OCI-LY7 (cell line): ENCODE data around the gene PAK5. TPM values are rescaled to one million over a fixed set of nuclear protein-coding genes. Genes with fewer than 3 reads are reported as not detected.

Experiments
- BruUV-seq: library from RNA; stranded (reverse); fragments of 400-500 nt; replicated peaks from 2 replicates; lab custom pipeline; 2021; lab: Mats Ljungman, UMichigan
- CTCF ChIA-PET: fragments of 300-600 bp; sonication (Branson Sonifier 250); formaldehyde crosslinking; loops from one replicate; lab custom pipeline; 2022; ENCODE audit warnings: antibody characterized with exemption; ENCODE audit not compliant: unreplicated experiment; lab: Charles Lee
- POLR2A ChIA-PET: fragments of 300-600 bp; sonication (Branson Sonifier 250); formaldehyde crosslinking; loops from one replicate; lab custom pipeline; 2022; ENCODE audit warnings: antibody characterized with exemption; lab: Charles Lee
- DNase-seq: peaks from one replicate; pipeline ENCODE4 v3.0.0-alpha.2; 2015; ENCODE audit warnings: low spot score
- H2AFZ ChIP-seq: fragments of 200-600 bp; sonication (generic), shearing (Covaris generic); 2 replicates; pipeline ENCODE4 v1.6.1; 2014; ENCODE audit warnings: mild to moderate bottlenecking, antibody characterized with exemption, low read length, moderate library complexity
- H3K27ac ChIP-seq: fragments of 200-600 bp; sonication (generic); 2 replicates; pipeline ENCODE4 v1.5.1; 2014; ENCODE audit warnings: mixed run types, low read depth, mild to moderate bottlenecking, moderate library complexity, low read length, inconsistent platforms; ENCODE audit not compliant: poor library complexity, severe bottlenecking
- H3K36me3 ChIP-seq: fragments of 200-600 bp; sonication (generic); 2 replicates; pipeline ENCODE4 v1.6.1; 2014; ENCODE audit warnings: mild to moderate bottlenecking, antibody characterized with exemption, low read length, moderate library complexity, mixed read lengths; ENCODE audit not compliant: insufficient read depth
- H3K4me1 ChIP-seq: fragments of 200-600 bp; sonication (generic); 2 replicates; pipeline ENCODE4 v1.5.1; 2014; ENCODE audit warnings: mild to moderate bottlenecking, low read length; ENCODE audit not compliant: insufficient read depth, poor library complexity, severe bottlenecking
- H3K4me2 ChIP-seq: fragments of 200-600 bp; sonication (generic); 2 replicates; pipeline ENCODE4 v1.6.1; 2014; ENCODE audit warnings: mild to moderate bottlenecking, low read length
- H3K4me3 ChIP-seq: fragments of 200-600 bp; sonication (generic); 2 replicates; pipeline ENCODE4 v1.5.1; 2014; ENCODE audit warnings: mild to moderate bottlenecking, low read depth, low read length; ENCODE audit not compliant: poor library complexity, severe bottlenecking
- H3K79me2 ChIP-seq: fragments of 200-600 bp; sonication (generic); 2 replicates; pipeline ENCODE4 v1.6.1; 2016; ENCODE audit warnings: low read depth, mild to moderate bottlenecking, low read length, moderate library complexity, mixed read lengths; ENCODE audit not compliant: insufficient read depth
- H3K9me2 ChIP-seq: fragments of 200-600 bp; sonication (generic); 2 replicates; pipeline ENCODE4 v1.6.1; 2016; ENCODE audit warnings: mild to moderate bottlenecking, low read length, mixed read lengths; ENCODE audit not compliant: insufficient read depth
- H3K9me3 ChIP-seq: fragments of 200-600 bp; sonication (generic); 2 replicates; pipeline ENCODE4 v1.6.1; 2014; ENCODE audit warnings: mild to moderate bottlenecking, mixed run types, low read length, mixed read lengths
- H4K20me1 ChIP-seq: fragments of 200-600 bp; sonication (generic); 2 replicates; pipeline ENCODE4 v1.6.1; 2014; ENCODE audit warnings: mild to moderate bottlenecking, antibody characterized with exemption, low read length, moderate library complexity, mixed read lengths; ENCODE audit not compliant: insufficient read depth
- CTCF ChIP-seq: fragments of 200-600 bp; sonication (generic); conservative IDR thresholded peaks from 2 replicates; pipeline ENCODE4 v1.5.1; 2014; ENCODE audit warnings: mild to moderate bottlenecking, antibody characterized with exemption, low read length, moderate library complexity, mixed read lengths
- EZH2phosphoT487 ChIP-seq: fragments of 200-600 bp; sonication (generic); IDR thresholded peaks from 2 replicates; pipeline ENCODE4 v1.6.1; 2018; ENCODE audit warnings: low read depth, borderline replicate concordance, mild to moderate bottlenecking, mixed run types, antibody characterized with exemption, low read length, moderate library complexity, mixed read lengths
- intact Hi-C: fragments of 100-400 bp; cut with micrococcal nuclease; formaldehyde crosslinking; loops from one replicate; pipeline ENCODE4 v1.10.0; 2022; ENCODE audit not compliant: unreplicated experiment
- total RNA-seq, 2 experiments: library from RNA; depleted of rRNA in 1 of 2; stranded (reverse); fragments of >200 nt in 1 of 2; shearing (Covaris generic) in 1 of 2; gene quantifications; 2 replicates each; pipeline ENCODE4 v1.2.3, GENCODE V29; 2014 to 2022

Gene PAK5
- total RNA-seq, 2 experiments from 2014 or later: not detected

GRCh38 chr20:9886227-9886626 lies 47.4 kb upstream of the PAK5 start:
- Histone ChIP-seq H3K9me2 (no peaks in the 10 kb centered on the region), H3K9me3 (0 out of 2 replicates have a peak, but pooled peaks cover 10% of the 10 kb centered on the region), H3K27ac (no peak overlapping the region), H3K36me3 (no peaks in the 10 kb centered on the region), H3K4me3 (no peak overlapping the region), H3K79me2 (no peaks in the 10 kb centered on the region), H2AFZ (no peak overlapping the region), H4K20me1 (no peaks in the 10 kb centered on the region), H3K4me1 (no peaks in the 10 kb centered on the region), H3K4me2 (no peak overlapping the region)
- BruUV-seq: no TSS peak
- TF ChIP-seq CTCF (no peak), EZH2phosphoT487 (no peak)
- no peak for DNase-seq
- ChIA-PET POLR2A (no interaction called here), CTCF (no interaction called here)
- intact Hi-C loops: no loop called here

GRCh38 chr20:9884666-9885065 lies 45.8 kb upstream of the PAK5 start:
- CTCF ChIA-PET: interaction anchor here (0.6 kb wide), 1 partner anchor 17 kb away, joined by 4 read pairs; no protein-coding TSS in a partner anchor
- no peaks in the 10 kb centered on the region for H3K4me1 ChIP-seq

More at GRCh38 chr20:9884666-9885065, 45.8 kb upstream of the PAK5 start:
- Histone ChIP-seq H2AFZ (no peak overlapping the region), H3K9me2 (no peaks in the 10 kb centered on the region), H3K9me3 (0 out of 2 replicates have a peak, but pooled peaks cover 6% of the 10 kb centered on the region), H4K20me1 (no peaks in the 10 kb centered on the region), H3K4me3 (no peak overlapping the region), H3K79me2 (no peaks in the 10 kb centered on the region), H3K4me2 (no peak overlapping the region), H3K27ac (no peak overlapping the region), H3K36me3 (no peaks in the 10 kb centered on the region)
- no TSS peak for BruUV-seq
- no peak for DNase-seq
- intact Hi-C loops: no loop called here
- TF ChIP-seq CTCF (no peak), EZH2phosphoT487 (no peak)
- POLR2A ChIA-PET: interaction anchor here (0.6 to 1.1 kb wide), 2 partner anchors 129 to 455 kb away, joined by 3 to 5 read pairs; no protein-coding TSS in a partner anchor
